Cerebellar cortex (tissue), 1 donor: ENCODE measurements around the gene SLC36A4.
"Not testable (repeated sequence)": the region's sequence is repeated elsewhere in the genome, so short reads cannot be mapped to it uniquely, and the experiment has no call there.

Experiments used
- DNase-seq: peaks from one replicate; pipeline ENCODE4 v3.0.0-alpha.2; 2015; ENCODE audit warnings: low spot score

The SLC36A4 gene

GRCh38 chr11:93197380-93198214 is at the start of gene SLC36A4:
SLC36A4 (minus strand) TSS chr11:93197991; CDS start chr11:93197832, 159 bp downstream.
- peak; percentile 92 for DNase-seq

GRCh38 chr11:93246790-93247189 is 49.0 kb upstream of the SLC36A4 start:
- DNase-seq = not testable (repeated sequence)

- no peak for DNase-seq
Measured at GRCh38 chr11:93244018-93244417, 46.2 kb upstream of the SLC36A4 start.

GRCh38 chr11:93239966-93240365 is 42.2 kb upstream of the SLC36A4 start:
- DNase-seq = no peak

GRCh38 chr11:93238956-93239355 is 41.2 kb upstream of the SLC36A4 start:
- no peak for DNase-seq

- peak; percentile 34 for DNase-seq
Measured at GRCh38 chr11:93236741-93237675, 39.2 kb upstream of the SLC36A4 start.

GRCh38 chr11:93234602-93235207 is 36.9 kb upstream of the SLC36A4 start:
- DNase-seq = peak; percentile 83

GRCh38 chr11:93229876-93230275 is 32.1 kb upstream of the SLC36A4 start:
- no peak for DNase-seq

- peak; percentile 62 for DNase-seq
Measured at GRCh38 chr11:93225662-93226061, 27.9 kb upstream of the SLC36A4 start.

- no peak for DNase-seq
Measured at GRCh38 chr11:93221539-93221938, 23.7 kb upstream of the SLC36A4 start.

- no peak for DNase-seq
Measured at GRCh38 chr11:93220078-93220477, 22.3 kb upstream of the SLC36A4 start.

GRCh38 chr11:93219440-93219839 is 21.6 kb upstream of the SLC36A4 start:
- DNase-seq = no peak

- no peak for DNase-seq
Measured at GRCh38 chr11:93216511-93217101, 18.8 kb upstream of the SLC36A4 start.

GRCh38 chr11:93213622-93214021 is 15.8 kb upstream of the SLC36A4 start:
- no peak for DNase-seq

GRCh38 chr11:93212094-93212493 is 14.3 kb upstream of the SLC36A4 start:
- no peak for DNase-seq

GRCh38 chr11:93209466-93209865 is 11.7 kb upstream of the SLC36A4 start:
- no peak for DNase-seq

- no peak for DNase-seq
Measured at GRCh38 chr11:93208663-93209270, 11.0 kb upstream of the SLC36A4 start.

GRCh38 chr11:93199616-93200015 is 1.8 kb upstream of the SLC36A4 start:
- no peak for DNase-seq

- DNase-seq = peak; percentile 60
Measured at GRCh38 chr11:93198215-93198845, 539 bp upstream of the SLC36A4 start.

- no peak for DNase-seq
Measured at GRCh38 chr11:93196816-93197379, 893 bp downstream of the SLC36A4 start.
